Effector memory CD4-positive, alpha-beta T cell (primary cell): ENCODE results near the gene B4GALNT4.
"Not testable (repeated sequence)": the region's sequence is repeated elsewhere in the genome, so short reads cannot be mapped to it uniquely, and the experiment has no call there.

ENCODE experiments used
- DNase-seq, 3 donors: peaks; one replicate each; pipeline ENCODE4 v3.0.0-alpha.2; 2020
- H3K27ac ChIP-seq: 2 replicates; pipeline ENCODE4 v1.7.0; 2013; ENCODE audit warnings: mild to moderate bottlenecking, low read length, moderate library complexity; ENCODE audit not compliant: insufficient read depth, poor library complexity, severe bottlenecking
- H3K27me3 ChIP-seq: replicated peaks from 2 replicates; pipeline ENCODE4 v1.7.0; 2013; ENCODE audit warnings: mild to moderate bottlenecking, low read length; ENCODE audit not compliant: insufficient read depth, control insufficient read depth, poor library complexity, severe bottlenecking
- H3K36me3 ChIP-seq: 2 replicates; pipeline ENCODE4 v1.7.0; 2013; ENCODE audit warnings: mild to moderate bottlenecking, low read length, moderate library complexity; ENCODE audit not compliant: control insufficient read depth, insufficient read depth
- H3K4me1 ChIP-seq: 2 replicates; pipeline ENCODE4 v1.7.0; 2013; ENCODE audit warnings: low read length, mild to moderate bottlenecking; ENCODE audit not compliant: control insufficient read depth, insufficient read depth, poor library complexity, severe bottlenecking
- H3K4me3 ChIP-seq: 2 replicates; pipeline ENCODE4 v1.7.0; 2013; ENCODE audit warnings: low read length, low read depth, mild to moderate bottlenecking; ENCODE audit not compliant: insufficient read depth, poor library complexity, severe bottlenecking
- H3K9me3 ChIP-seq: 2 replicates; pipeline ENCODE4 v1.7.0; 2013; ENCODE audit warnings: mild to moderate bottlenecking, low read length, moderate library complexity; ENCODE audit not compliant: control insufficient read depth

The B4GALNT4 gene

DNA sequence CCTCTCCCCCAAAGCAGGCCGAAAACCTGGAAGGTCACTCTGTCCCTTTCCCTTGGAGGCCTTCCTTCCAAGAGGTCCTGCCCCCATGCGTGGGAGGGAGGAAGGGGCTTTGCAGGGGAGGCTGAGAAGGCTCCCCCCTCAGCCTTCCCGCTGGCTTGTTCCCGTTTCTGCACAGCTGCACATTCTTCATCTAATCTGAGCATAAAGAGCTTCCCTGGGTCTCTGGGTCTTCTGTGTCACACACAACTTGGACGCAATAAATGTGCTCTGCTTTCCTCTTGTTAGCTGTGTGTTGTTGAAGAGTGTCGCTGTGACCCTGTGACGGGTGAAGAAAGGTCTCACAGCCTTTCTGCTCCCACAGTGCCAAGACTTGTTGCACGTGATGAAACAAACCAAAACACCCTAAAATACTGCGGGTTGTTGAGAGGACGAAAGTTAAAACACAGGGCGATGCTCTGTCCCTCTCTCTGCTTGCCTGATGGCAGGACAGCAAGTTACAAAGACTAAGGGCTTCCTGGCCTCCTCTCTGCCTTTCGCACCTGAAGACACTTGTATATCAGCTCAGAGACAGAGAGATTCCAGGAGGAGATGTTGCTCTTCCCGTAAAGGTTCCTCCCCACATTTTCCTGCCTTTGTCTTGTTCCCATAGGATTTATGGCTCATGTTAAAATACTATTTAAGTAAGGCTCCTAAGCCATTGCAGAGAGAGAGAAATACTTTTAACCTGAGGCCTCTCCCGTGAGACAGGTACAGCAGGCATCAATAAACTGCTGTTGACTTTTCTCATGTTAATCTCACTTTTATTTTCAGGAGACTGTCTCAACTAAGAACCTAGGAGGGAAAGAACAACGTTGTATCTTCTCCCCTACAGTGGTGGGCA is 33.3 kb upstream of the B4GALNT4 start:
- Histone ChIP-seq H3K27me3 (no peaks in the 10 kb centered on the region), H3K9me3 (no peaks in the 10 kb centered on the region), H3K4me3 (no peak overlapping the region), H3K4me1 (peaks cover 4% of the 10 kb centered on the region), H3K27ac (no peak overlapping the region), H3K36me3 (no peaks in the 10 kb centered on the region)
- DNase-seq: no peak

- H3K4me1 ChIP-seq: no peaks in the 10 kb centered on the region
- no peaks in the 10 kb centered on the region for H3K9me3 ChIP-seq
- no peak for DNase-seq
- H3K4me3 ChIP-seq: no peak overlapping the region
- no peaks in the 10 kb centered on the region for H3K27me3 ChIP-seq
- H3K27ac ChIP-seq: no peak overlapping the region
- H3K36me3 ChIP-seq: no peaks in the 10 kb centered on the region
Measured at GRCh38 chr11:336659-337198, 32.6 kb upstream of the B4GALNT4 start.

- H3K9me3 ChIP-seq: no peaks in the 10 kb centered on the region
- no peaks in the 10 kb centered on the region for H3K36me3 ChIP-seq
- no peak overlapping the region for H3K27ac ChIP-seq
- no peaks in the 10 kb centered on the region for H3K27me3 ChIP-seq
- H3K4me1 ChIP-seq: no peaks in the 10 kb centered on the region
- H3K4me3 ChIP-seq: no peak overlapping the region
- DNase-seq: no peak
Measured at GRCh38 chr11:337711-338110, 31.6 kb upstream of the B4GALNT4 start.

GRCh38 chr11:339963-340362 is 29.3 kb upstream of the B4GALNT4 start:
- Histone ChIP-seq H3K4me3 (no peak overlapping the region), H3K36me3 (no peaks in the 10 kb centered on the region), H3K4me1 (no peaks in the 10 kb centered on the region), H3K27ac (no peak overlapping the region), H3K9me3 (no peaks in the 10 kb centered on the region), H3K27me3 (no peaks in the 10 kb centered on the region)
- DNase-seq: no peak

- H3K9me3 ChIP-seq: no peaks in the 10 kb centered on the region
- no peaks in the 10 kb centered on the region for H3K36me3 ChIP-seq
- H3K27me3 ChIP-seq: no peaks in the 10 kb centered on the region
- no peak overlapping the region for H3K27ac ChIP-seq
- H3K4me3 ChIP-seq: no peak overlapping the region
- DNase-seq: no peak
- no peaks in the 10 kb centered on the region for H3K4me1 ChIP-seq
Measured at GRCh38 chr11:340539-341512, 28.5 kb upstream of the B4GALNT4 start.

DNA sequence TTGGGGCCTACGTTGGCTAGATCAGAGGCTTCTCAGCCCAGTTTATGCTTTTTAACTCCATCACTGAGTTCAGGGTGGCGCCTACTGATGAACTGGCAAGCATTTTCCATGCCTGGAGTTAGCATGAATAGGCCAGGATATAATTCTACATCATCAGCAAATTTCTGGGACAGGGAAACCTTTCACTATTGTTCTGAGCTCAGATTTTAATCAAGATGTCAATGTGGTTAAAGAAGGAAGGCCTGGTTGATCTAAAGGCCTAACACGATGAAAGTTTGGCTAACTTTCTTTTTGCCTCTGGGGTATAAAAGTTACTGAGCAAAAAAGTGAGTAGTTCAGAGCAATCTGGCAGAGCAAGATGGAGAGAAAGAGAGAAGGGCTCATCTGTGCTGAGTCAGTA is 27.0 kb upstream of the B4GALNT4 start:
- Histone ChIP-seq H3K4me1 (no peaks in the 10 kb centered on the region), H3K9me3 (no peaks in the 10 kb centered on the region), H3K27ac (no peak overlapping the region), H3K36me3 (no peaks in the 10 kb centered on the region), H3K4me3 (no peak overlapping the region), H3K27me3 (no peaks in the 10 kb centered on the region)
- DNase-seq: no peak

GRCh38 chr11:344836-345578 is 24.3 kb upstream of the B4GALNT4 start:
- Histone ChIP-seq H3K9me3 (no peaks in the 10 kb centered on the region), H3K27me3 (no peaks in the 10 kb centered on the region), H3K4me3 (no peak overlapping the region), H3K27ac (no peak overlapping the region), H3K36me3 (no peaks in the 10 kb centered on the region), H3K4me1 (no peaks in the 10 kb centered on the region)
- DNase-seq: no peak

- DNase-seq: no peak
- no peak overlapping the region for H3K4me3 ChIP-seq
- no peaks in the 10 kb centered on the region for H3K9me3 ChIP-seq
- no peaks in the 10 kb centered on the region for H3K4me1 ChIP-seq
- H3K36me3 ChIP-seq: no peaks in the 10 kb centered on the region
- no peak overlapping the region for H3K27ac ChIP-seq
- no peaks in the 10 kb centered on the region for H3K27me3 ChIP-seq
Measured at GRCh38 chr11:346529-346928, 22.8 kb upstream of the B4GALNT4 start.

DNA sequence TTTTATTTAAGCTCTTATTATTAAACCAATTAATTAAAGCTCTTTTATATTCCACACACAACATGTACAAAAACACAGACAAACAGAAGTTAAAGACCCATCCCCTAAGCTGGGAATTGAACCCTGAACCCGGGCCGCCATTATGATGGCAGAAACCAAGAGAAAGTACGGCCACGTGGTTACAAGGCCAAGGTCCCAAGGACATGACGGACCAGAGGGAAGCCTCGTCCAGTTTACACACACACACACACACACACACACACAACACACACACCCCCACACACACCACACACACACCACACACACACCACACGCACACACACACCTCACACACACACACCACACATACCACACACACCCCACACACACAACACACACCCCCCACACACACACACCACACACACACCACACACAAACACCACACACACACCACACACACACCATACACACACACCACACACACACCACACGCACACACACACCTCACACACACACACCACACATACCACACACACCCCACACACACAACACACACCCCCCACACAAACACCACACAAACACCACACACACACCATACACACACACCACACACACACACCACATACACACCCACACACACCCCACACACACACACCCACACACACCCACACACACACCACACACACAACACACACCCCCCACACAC is 19.9 kb upstream of the B4GALNT4 start:
- H3K27ac ChIP-seq, H3K4me1 ChIP-seq, H3K9me3 ChIP-seq, DNase-seq, H3K4me3 ChIP-seq, H3K27me3 ChIP-seq, H3K36me3 ChIP-seq: not testable (repeated sequence)
